Loucy (cell line): ENCODE measurements around the gene JOSD2.
A peak's percentile ranks its signal among the peaks of the same experiment; 100 is the strongest.

Source experiments
- H2AFZ ChIP-seq: fragments of 200-600 bp; sonication (generic); 2 replicates; pipeline ENCODE4 v1.6.0; 2016; ENCODE audit warnings: antibody characterized with exemption, mild to moderate bottlenecking, low read length, moderate library complexity
- H3F3A ChIP-seq: fragments of 200-600 bp; 2 replicates; pipeline ENCODE4 v1.6.0; 2016; ENCODE audit warnings: antibody characterized with exemption, low read depth, mild to moderate bottlenecking
- H3K27me3 ChIP-seq: fragments of 200-600 bp; sonication (generic); 2 replicates; pipeline ENCODE4 v1.6.1; 2014; ENCODE audit warnings: low read length, mild to moderate bottlenecking; ENCODE audit not compliant: insufficient read depth, poor library complexity, severe bottlenecking
- H3K36me3 ChIP-seq: fragments of 200-600 bp; sonication (generic); 2 replicates; pipeline ENCODE4 v1.6.1; 2016; ENCODE audit warnings: low read length; ENCODE audit not compliant: insufficient read depth
- H3K4me1 ChIP-seq: fragments of 200-600 bp; sonication (generic); 2 replicates; pipeline ENCODE4 v1.5.1; 2014; ENCODE audit warnings: low read length, mild to moderate bottlenecking; ENCODE audit not compliant: insufficient read depth, poor library complexity, severe bottlenecking
- H3K4me2 ChIP-seq: fragments of 200-600 bp; sonication (generic); 2 replicates; pipeline ENCODE4 v1.6.0; 2014; ENCODE audit warnings: antibody characterized with exemption, low read length, low read depth, mild to moderate bottlenecking; ENCODE audit not compliant: poor library complexity, severe bottlenecking
- H3K4me3 ChIP-seq: fragments of 200-600 bp; sonication (generic); 2 replicates; pipeline ENCODE4 v1.5.1; 2014; ENCODE audit warnings: low read length, mild to moderate bottlenecking, mixed read lengths; ENCODE audit not compliant: poor library complexity, severe bottlenecking
- H3K79me2 ChIP-seq: fragments of 200-600 bp; sonication (generic); 2 replicates; pipeline ENCODE4 v1.6.1; 2014; ENCODE audit warnings: low read length; ENCODE audit not compliant: insufficient read depth
- H3K9ac ChIP-seq: fragments of 200-600 bp; sonication (generic); 2 replicates; pipeline ENCODE4 v1.6.0; 2014; ENCODE audit warnings: mild to moderate bottlenecking, low read depth, low read length, moderate library complexity; ENCODE audit not compliant: poor library complexity, severe bottlenecking
- H3K9me2 ChIP-seq: fragments of 200-600 bp; sonication (generic); replicated peaks from 2 replicates; pipeline ENCODE4 v1.6.1; 2016; ENCODE audit warnings: low read depth, low read length, mixed read lengths
- H3K9me3 ChIP-seq: fragments of 200-600 bp; sonication (generic); 2 replicates; pipeline ENCODE4 v1.6.1; 2014; ENCODE audit warnings: mild to moderate bottlenecking, antibody characterized with exemption, low read length, low read depth; ENCODE audit not compliant: insufficient read depth
- H4K20me1 ChIP-seq: fragments of 200-600 bp; sonication (generic); 2 replicates; pipeline ENCODE4 v1.6.0; 2014; ENCODE audit warnings: antibody characterized with exemption, low read length, mild to moderate bottlenecking; ENCODE audit not compliant: insufficient read depth, poor library complexity, severe bottlenecking
- CTCF ChIP-seq: fragments of 200-600 bp; sonication (generic); conservative IDR thresholded peaks from 2 replicates; pipeline ENCODE4 v1.5.1; 2014; ENCODE audit warnings: mild to moderate bottlenecking, antibody characterized with exemption, low read length
- EZH2phosphoT487 ChIP-seq: fragments of 200-600 bp; IDR thresholded peaks from 2 replicates; pipeline ENCODE4 v1.6.1; 2018; ENCODE audit warnings: antibody characterized with exemption, mild to moderate bottlenecking, moderate library complexity, borderline replicate concordance

JOSD2 gene

GRCh38 chr19:50510700-50511068 lies 307 bp downstream of the JOSD2 start:
- Histone ChIP-seq H3K4me1 (peaks cover 8% of the 10 kb centered on the region), H4K20me1 (no peaks in the 10 kb centered on the region), H3K4me3 (peak overlapping the region; percentile 78), H3K36me3 (no peaks in the 10 kb centered on the region), H2AFZ (peak overlapping the region; percentile 78), H3K9ac (peak overlapping the region; percentile 63), H3K79me2 (no peaks in the 10 kb centered on the region), H3K9me3 (no peaks in the 10 kb centered on the region), H3F3A (no peaks in the 10 kb centered on the region), H3K27me3 (no peaks in the 10 kb centered on the region), H3K9me2 (no peaks in the 10 kb centered on the region), H3K4me2 (peak overlapping the region; percentile 71)
- TF ChIP-seq EZH2phosphoT487 (no peak), CTCF (no peak)

- Histone ChIP-seq H3F3A (no peaks in the 10 kb centered on the region), H3K36me3 (no peaks in the 10 kb centered on the region), H2AFZ (0 out of 2 replicates have a peak overlapping the region, but pooled peaks have one; percentile 78), H3K9me3 (no peaks in the 10 kb centered on the region), H3K9me2 (no peaks in the 10 kb centered on the region), H4K20me1 (no peaks in the 10 kb centered on the region), H3K9ac (peak overlapping the region; percentile 63), H3K27me3 (no peaks in the 10 kb centered on the region), H3K4me1 (peaks cover 8% of the 10 kb centered on the region), H3K4me2 (peak overlapping the region; percentile 71), H3K4me3 (peak overlapping the region; percentile 78), H3K79me2 (no peaks in the 10 kb centered on the region)
- TF ChIP-seq EZH2phosphoT487 (no peak), CTCF (no peak)
These were observed 795 bp downstream of the JOSD2 start for GRCh38 chr19:50510121-50510670.

- no peaks in the 10 kb centered on the region for H4K20me1 ChIP-seq
- no peak overlapping the region for H3K9ac ChIP-seq
- H3K4me2 ChIP-seq = no peak overlapping the region
- no peaks in the 10 kb centered on the region for H3F3A ChIP-seq
- no peaks in the 10 kb centered on the region for H3K9me3 ChIP-seq
- no peak overlapping the region for H3K4me3 ChIP-seq
- H3K4me1 ChIP-seq = peaks cover 8% of the 10 kb centered on the region
- TF ChIP-seq EZH2phosphoT487 (no peak), CTCF (no peak)
- H2AFZ ChIP-seq = no peak overlapping the region
- H3K79me2 ChIP-seq = no peaks in the 10 kb centered on the region
- no peaks in the 10 kb centered on the region for H3K9me2 ChIP-seq
- no peaks in the 10 kb centered on the region for H3K27me3 ChIP-seq
- H3K36me3 ChIP-seq = no peaks in the 10 kb centered on the region
These were observed 1.6 kb downstream of the JOSD2 start for GRCh38 chr19:50509366-50509765.
